ENCODE data around the gene RAB26.

GRCh38 chr16:2143878-2144485, 4.4 kb upstream of the RAB26 start:
- TF ChIP-seq CTCF (IDR thresholded peaks at IDR 0.05; ENCODE audit: low read length), result no peak
- no peak for TF ChIP-seq EZH2 (IDR thresholded peaks at IDR 0.05; ENCODE audit: borderline replicate concordance, low read length)

All from OCI-LY1 (cell line).